Measurements from ENCODE around the gene ADAMTS4.
"Not testable (repeated sequence)": the region's sequence is repeated elsewhere in the genome, so short reads cannot be mapped to it uniquely, and the experiment has no call there.

ADAMTS4 gene

DNA sequence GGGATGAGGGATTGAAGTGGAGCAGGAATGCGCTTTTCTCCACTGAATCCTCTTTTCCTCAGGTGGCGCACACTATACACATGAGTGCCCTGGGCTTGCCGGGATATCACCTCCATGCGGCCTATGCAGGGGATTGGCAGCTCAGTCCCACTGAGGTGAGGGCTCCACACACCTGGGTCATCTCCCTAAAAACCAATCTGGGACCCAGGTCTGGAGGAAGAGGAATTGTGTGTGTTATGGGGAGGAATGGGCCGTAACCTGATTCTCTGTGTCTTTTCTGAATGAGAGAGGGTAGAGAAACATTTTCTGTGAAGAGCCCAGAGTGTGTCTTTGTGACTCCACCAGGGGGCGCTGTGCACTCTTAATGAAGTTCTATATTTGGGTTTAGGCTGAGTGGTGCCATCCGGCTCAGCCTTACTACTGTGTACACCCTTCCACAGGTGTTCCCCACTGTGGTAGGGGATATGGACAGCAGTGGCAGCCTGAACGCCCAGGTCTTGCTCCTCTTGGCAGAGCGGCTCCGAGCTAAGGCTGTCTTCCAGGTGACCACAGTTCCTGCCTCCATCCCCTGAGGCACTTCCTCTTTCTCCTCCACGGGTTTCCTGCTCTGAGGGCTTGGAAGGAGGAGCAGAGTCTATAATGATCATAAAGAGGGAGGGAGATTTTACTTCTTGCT is 28.5 kb upstream of the ADAMTS4 start:
- TF ChIP-seq, protein P1, sequence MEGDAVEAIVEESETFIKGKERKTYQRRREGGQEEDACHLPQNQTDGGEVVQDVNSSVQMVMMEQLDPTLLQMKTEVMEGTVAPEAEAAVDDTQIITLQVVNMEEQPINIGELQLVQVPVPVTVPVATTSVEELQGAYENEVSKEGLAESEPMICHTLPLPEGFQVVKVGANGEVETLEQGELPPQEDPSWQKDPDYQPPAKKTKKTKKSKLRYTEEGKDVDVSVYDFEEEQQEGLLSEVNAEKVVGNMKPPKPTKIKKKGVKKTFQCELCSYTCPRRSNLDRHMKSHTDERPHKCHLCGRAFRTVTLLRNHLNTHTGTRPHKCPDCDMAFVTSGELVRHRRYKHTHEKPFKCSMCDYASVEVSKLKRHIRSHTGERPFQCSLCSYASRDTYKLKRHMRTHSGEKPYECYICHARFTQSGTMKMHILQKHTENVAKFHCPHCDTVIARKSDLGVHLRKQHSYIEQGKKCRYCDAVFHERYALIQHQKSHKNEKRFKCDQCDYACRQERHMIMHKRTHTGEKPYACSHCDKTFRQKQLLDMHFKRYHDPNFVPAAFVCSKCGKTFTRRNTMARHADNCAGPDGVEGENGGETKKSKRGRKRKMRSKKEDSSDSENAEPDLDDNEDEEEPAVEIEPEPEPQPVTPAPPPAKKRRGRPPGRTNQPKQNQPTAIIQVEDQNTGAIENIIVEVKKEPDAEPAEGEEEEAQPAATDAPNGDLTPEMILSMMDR (IDR thresholded peaks at IDR 0.05; ENCODE audit: insufficient read depth, low read length, missing control alignments) = peak; percentile 75
- POLR2A ChIA-PET = no interaction called here
- CTCF ChIA-PET = interaction anchor here (0.6 to 23.5 kb wide), 36 partner anchors 9 to 239 kb away, joined by 3 to 758 read pairs (median 10); partner anchors contain the start of genes ADAMTS4, CFAP126, FCER1G and NDUFS2
- H3K4me3 ChIP-seq (ENCODE audit: low read depth, low read length) = peak overlapping the region; percentile 9; the same call in 1 of the 2 replicates
- peak; percentile 23 for DNase-seq (ENCODE audit: low read depth, low spot score)

DNA sequence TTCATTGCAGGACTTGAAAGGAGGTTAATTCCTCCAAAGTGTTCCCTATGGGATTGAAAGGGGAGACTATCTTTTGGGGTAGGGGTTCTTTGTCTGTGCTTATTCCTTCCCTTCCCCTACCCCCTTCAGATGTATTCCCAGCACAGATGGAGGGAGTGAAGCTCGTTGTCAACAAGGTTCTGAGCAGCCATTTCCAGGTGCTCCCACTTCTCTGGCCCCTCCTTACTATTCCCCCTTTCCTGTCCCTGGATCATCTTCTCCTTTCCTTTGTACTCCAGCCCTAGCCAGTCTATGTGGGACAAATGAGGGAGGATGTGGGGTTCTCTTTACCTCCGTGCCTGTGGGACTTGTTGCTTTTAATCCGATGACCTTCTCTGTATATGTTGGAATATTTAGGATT is 27.9 kb upstream of the ADAMTS4 start:
- CTCF ChIA-PET = interaction anchor here (0.5 to 23.5 kb wide), 35 partner anchors 9 to 239 kb away, joined by 3 to 758 read pairs (median 10); partner anchors contain the start of genes ADAMTS4, CFAP126, FCER1G and NDUFS2
- H3K4me3 ChIP-seq (ENCODE audit: low read depth, low read length) = peak overlapping the region; percentile 95
- TF ChIP-seq, protein P1 (IDR thresholded peaks at IDR 0.05; ENCODE audit: insufficient read depth, low read length, missing control alignments) = no peak
- POLR2A ChIA-PET = no interaction called here
- DNase-seq (ENCODE audit: low read depth, low spot score) = no peak

DNA sequence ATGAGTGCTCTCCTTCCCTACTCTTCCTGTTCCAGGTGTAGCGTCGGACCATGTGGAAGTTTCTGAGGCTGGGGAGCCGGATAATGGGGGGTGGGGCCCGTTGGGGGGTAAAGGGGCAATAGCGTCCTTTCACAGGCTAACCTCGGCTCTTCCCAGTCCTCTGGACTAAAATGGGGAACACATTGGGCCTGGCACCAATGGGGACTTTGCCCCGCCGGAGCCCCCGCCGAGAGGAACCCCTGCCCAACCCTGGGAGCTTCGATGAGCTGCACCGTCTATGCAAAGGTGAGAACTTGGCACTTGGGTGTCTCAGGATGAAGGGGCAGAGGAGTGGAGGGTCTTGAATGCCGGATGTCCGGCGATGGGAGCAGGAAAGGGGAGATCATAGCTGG is 27.5 kb upstream of the ADAMTS4 start:
- no peak for DNase-seq (ENCODE audit: low read depth, low spot score)
- POLR2A ChIA-PET = interaction anchor here (1.2 to 1.3 kb wide), 2 partner anchors 29 to 163 kb away, joined by 5 to 9 read pairs; no protein-coding TSS in a partner anchor
- peak overlapping the region; percentile 95 for H3K4me3 ChIP-seq (ENCODE audit: low read depth, low read length)
- TF ChIP-seq, protein P1 (IDR thresholded peaks at IDR 0.05; ENCODE audit: insufficient read depth, low read length, missing control alignments) = no peak
- CTCF ChIA-PET = interaction anchor here (0.5 to 23.5 kb wide), 34 partner anchors 8 to 238 kb away, joined by 3 to 758 read pairs (median 10); partner anchors contain the start of genes ADAMTS4, CFAP126, FCER1G and NDUFS2

DNA sequence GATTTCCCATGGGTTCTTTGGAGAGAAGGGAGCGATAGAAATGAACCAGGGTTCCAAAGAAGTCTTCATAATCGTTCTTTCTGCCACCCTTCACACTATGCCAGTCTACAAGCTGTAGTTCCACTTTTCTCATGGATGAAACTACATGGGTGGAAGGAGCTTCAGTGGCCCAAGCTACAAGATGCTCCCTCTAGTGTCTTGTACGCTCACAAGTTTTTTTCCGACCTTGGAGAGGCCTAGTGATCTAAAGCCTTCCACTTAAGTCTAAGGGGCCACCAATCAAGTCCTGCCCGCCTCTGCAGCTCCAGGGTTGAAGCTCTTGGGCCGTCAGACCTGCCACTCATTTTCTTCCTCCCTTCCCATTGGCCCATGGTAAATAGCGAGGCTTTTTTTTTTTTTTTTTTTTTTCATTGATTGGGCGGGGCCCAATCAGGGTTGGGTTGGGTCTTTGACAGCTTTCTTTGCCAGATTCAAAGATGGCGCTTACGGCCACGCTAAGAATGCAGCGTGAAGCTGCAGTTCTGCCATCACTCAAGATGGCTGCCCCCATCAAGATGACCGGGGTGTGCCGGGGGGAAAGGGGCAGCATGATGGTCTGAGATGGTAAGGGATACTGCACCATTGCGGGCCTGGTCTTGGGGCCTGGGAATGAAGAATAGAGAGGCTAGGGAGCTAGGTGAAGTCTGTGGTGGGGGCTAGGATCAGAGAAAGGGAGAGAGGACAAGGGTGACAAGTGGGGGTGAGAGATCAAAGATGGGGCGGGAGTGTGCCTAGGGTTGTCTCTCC is 26.9 kb upstream of the ADAMTS4 start, which contains the start of gene TOMM40L:
TOMM40L (plus strand) TSS at position 527 of the 786 bp plus-strand sequence. CDS start 430 bp downstream, outside the sequence.
- ChIA-PET POLR2A (interaction anchor here (0.7 to 1.3 kb wide), 6 partner anchors 8 to 164 kb away, joined by 4 to 9 read pairs (median 5); partner anchors contain the start of genes ADAMTS4, NDUFS2 and SDHC), CTCF (interaction anchor here (0.8 to 23.5 kb wide), 29 partner anchors 8 to 163 kb away, joined by 3 to 758 read pairs (median 10); partner anchors contain the start of genes ADAMTS4, CFAP126, FCER1G and NDUFS2)
- peak; percentile 99 for DNase-seq (ENCODE audit: low read depth, low spot score)
- TF ChIP-seq, protein P1 (IDR thresholded peaks at IDR 0.05; ENCODE audit: insufficient read depth, low read length, missing control alignments) = peak; percentile 77
- peak within 1 kb of the TSS; percentile 95 for H3K4me3 ChIP-seq (ENCODE audit: low read depth, low read length)

DNA sequence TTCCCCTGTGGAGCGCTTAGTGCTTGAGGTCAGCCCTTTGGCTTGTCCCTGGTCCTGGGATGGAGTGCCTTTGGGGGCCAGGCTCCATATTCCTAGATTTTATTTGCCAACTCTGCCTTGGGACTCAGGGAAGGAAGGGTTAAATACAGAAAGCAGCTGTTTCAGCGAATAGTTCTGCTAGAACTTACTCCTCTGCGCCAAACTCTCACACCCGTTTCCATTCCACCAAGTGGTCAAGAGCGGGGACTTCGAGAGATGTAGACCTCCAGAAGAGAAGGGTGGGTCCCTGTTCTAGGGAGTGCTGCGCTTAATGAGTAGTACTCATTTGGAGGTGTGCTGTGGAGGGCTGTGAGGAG is 26.3 kb upstream of the ADAMTS4 start:
- TF ChIP-seq, protein P1 (IDR thresholded peaks at IDR 0.05; ENCODE audit: insufficient read depth, low read length, missing control alignments) = no peak
- no peak for DNase-seq (ENCODE audit: low read depth, low spot score)
- CTCF ChIA-PET = interaction anchor here (0.8 to 23.5 kb wide), 23 partner anchors 7 to 163 kb away, joined by 3 to 758 read pairs (median 24); partner anchors contain the start of genes ADAMTS4, CFAP126, FCER1G and NDUFS2
- POLR2A ChIA-PET = interaction anchor here (0.7 to 1.3 kb wide), 6 partner anchors 8 to 165 kb away, joined by 4 to 9 read pairs (median 5); partner anchors contain the start of genes ADAMTS4, NDUFS2 and SDHC
- H3K4me3 ChIP-seq (ENCODE audit: low read depth, low read length) = no peak overlapping the region

DNA sequence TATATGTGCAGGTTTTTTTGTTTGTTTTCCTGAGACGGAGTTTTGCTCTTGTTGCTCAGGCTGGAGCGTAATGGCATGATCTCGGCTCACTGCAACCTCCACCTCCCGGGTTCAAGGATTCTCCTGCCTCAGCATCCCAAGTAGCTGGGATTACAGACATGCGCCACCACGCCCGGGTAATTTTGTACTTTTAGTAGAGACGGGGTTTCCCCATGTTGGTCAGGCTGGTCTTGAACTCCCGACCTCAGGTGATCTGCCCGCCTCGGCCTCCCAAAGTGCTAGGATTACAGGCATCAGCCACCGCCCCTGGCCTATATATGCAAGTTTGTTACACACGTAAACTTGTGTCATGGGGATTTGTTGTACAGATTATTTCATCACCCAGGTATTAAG is 25.8 kb upstream of the ADAMTS4 start:
- DNase-seq (ENCODE audit: low read depth, low spot score); H3K4me3 ChIP-seq (ENCODE audit: low read depth, low read length); POLR2A ChIA-PET: not testable (repeated sequence)
- CTCF ChIA-PET = interaction anchor here (0.9 to 23.5 kb wide), 15 partner anchors 7 to 157 kb away, joined by 3 to 758 read pairs (median 37); partner anchors contain the start of genes ADAMTS4, FCER1G, NDUFS2 and NR1I3

Data from AG04449 (cell line).